HG03064 (cell line): ENCODE results near the gene HP.
"Not testable (repeated sequence)": the region's sequence is repeated elsewhere in the genome, so short reads cannot be mapped to it uniquely, and the experiment has no call there.

Experiments used
- ATAC-seq: cut with Tn5 transposase; IDR thresholded peaks from one replicate; pipeline ENCODE4 v1.9.1; 2021; ENCODE audit warnings: low read depth; ENCODE audit not compliant: unreplicated experiment

The HP gene

GRCh38 chr16:72042157-72042660, 12.1 kb upstream of the HP start:
- no peak for ATAC-seq

- ATAC-seq = no peak
Measured at GRCh38 chr16:72043058-72043457, 11.2 kb upstream of the HP start.

GRCh38 chr16:72043539-72043938, 10.8 kb upstream of the HP start:
- ATAC-seq = no peak

GRCh38 chr16:72044296-72044695, 10.0 kb upstream of the HP start:
- ATAC-seq = no peak

- no peak for ATAC-seq
Measured at GRCh38 chr16:72044825-72045359, 9.4 kb upstream of the HP start.

- no peak for ATAC-seq
Measured at GRCh38 chr16:72049110-72049509, 5.2 kb upstream of the HP start.

GRCh38 chr16:72050769-72051464, 3.4 kb upstream of the HP start:
- no peak for ATAC-seq

GRCh38 chr16:72051818-72052217, 2.5 kb upstream of the HP start:
- no peak for ATAC-seq

- ATAC-seq = no peak
Measured at GRCh38 chr16:72055911-72056310, 1.6 kb downstream of the HP start.

- not testable (repeated sequence) for ATAC-seq
Measured at GRCh38 chr16:72057313-72057712, 3.0 kb downstream of the HP start.

- ATAC-seq = not testable (repeated sequence)
Measured at GRCh38 chr16:72059060-72059459, 4.8 kb downstream of the HP start.

GRCh38 chr16:72060405-72060804, 6.1 kb downstream of the HP start:
- ATAC-seq = no peak

- ATAC-seq = no peak
Measured at GRCh38 chr16:72061564-72061963, 7.3 kb downstream of the HP start.

GRCh38 chr16:72064361-72064894, 10.1 kb downstream of the HP start:
- ATAC-seq = no peak

GRCh38 chr16:72066747-72067146, 12.4 kb downstream of the HP start:
- ATAC-seq = no peak

GRCh38 chr16:72068930-72069329, 14.6 kb downstream of the HP start:
- ATAC-seq = no peak

- ATAC-seq = no peak
Measured at GRCh38 chr16:72072514-72073342, 18.4 kb downstream of the HP start.

- no peak for ATAC-seq
Measured at GRCh38 chr16:72073560-72074230, 19.4 kb downstream of the HP start.

GRCh38 chr16:72075067-72075466, 20.8 kb downstream of the HP start:
- not testable (repeated sequence) for ATAC-seq

GRCh38 chr16:72076991-72077706, 22.8 kb downstream of the HP start:
- ATAC-seq = not testable (repeated sequence)
